Measurements from ENCODE around the gene HS3ST2. TPM values are rescaled to one million over a fixed set of nuclear protein-coding genes. Genes with fewer than 3 reads are reported as not detected.

Gene HS3ST2
- total and polyA plus RNA-seq, 2 experiments from 2014 or later: 1.4 to 3.2 TPM

DNA sequence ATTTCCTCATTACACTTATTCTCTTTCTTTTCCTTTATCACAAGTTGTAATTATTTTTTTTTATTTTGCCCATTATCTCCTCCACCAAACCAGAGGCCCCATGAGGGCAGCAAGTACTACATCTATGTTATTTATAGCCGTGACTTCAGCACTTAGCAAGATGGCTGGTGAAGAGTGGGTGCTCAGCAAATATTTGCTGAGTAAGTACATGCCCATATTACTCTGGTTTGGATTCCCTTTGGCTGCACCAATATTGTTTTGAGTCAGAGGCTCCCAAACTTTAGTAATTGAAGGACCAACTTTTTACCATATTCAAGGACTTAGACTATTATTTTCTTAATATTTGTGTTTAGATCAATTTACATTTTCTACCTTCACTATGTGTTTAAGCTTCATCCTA is 83.2 kb downstream of the HS3ST2 start (continued):
- no peak for TF ChIP-seq ZNF462 (CRISPR knock-in tag; IDR thresholded peaks at IDR 0.05)
- no peak for TF ChIP-seq CTCF (conservative IDR thresholded peaks at IDR 0.05; ENCODE audit: low read depth in 2 of 2)

DNA sequence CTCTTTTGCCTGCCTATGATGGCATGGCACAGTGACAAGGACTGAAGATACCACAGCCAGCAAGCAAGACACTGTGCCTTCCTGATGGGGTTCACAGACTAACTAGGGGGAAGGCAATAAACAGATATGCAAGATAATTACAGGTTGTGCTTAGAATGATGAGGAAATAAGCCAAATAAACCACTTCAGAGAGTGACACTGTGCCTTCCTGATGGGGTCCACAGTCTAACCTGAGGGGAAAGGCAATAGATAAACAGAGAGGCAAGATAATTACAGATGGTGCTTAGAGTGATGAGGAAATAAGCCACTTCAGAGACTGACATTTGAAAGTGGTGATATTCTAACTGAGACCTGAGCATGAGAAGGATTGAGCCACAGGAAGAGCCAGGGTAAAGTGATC is 84.2 kb downstream of the HS3ST2 start:
- Mint-ChIP-seq H3K4me3 (no peak overlapping the region), H3K9me3 (no peaks in the 10 kb centered on the region), H3K27me3 (ENCODE audit: insufficient read depth, low read depth, poor library complexity) (peaks cover 3% of the 10 kb centered on the region), H3K36me3 (ENCODE audit: low read depth) (no peaks in the 10 kb centered on the region), H3K27ac (no peak overlapping the region), H3K4me1 (no peaks in the 10 kb centered on the region; the same call in 2 of the 3 replicates)
- Histone ChIP-seq H3K9me2 (ENCODE audit: insufficient read depth) (no peaks in the 10 kb centered on the region), H3K27me3 (ENCODE audit: insufficient read depth) (no peaks in the 10 kb centered on the region), H3K4me3 (no peak overlapping the region), H3K4me1 (ENCODE audit: insufficient read depth) (no peaks in the 10 kb centered on the region), H3K4me2 (no peak overlapping the region), H2AFZ (0 out of 2 replicates have a peak overlapping the region, but pooled peaks have one; percentile 12), H4K20me1 (replicated peaks; ENCODE audit: insufficient read depth) (no peaks in the 10 kb centered on the region), H3F3A (replicated peaks; ENCODE audit: low read depth) (no peaks in the 10 kb centered on the region), H3K79me2 (replicated peaks; ENCODE audit: insufficient read depth) (no peaks in the 10 kb centered on the region), H3K27ac (ENCODE audit: low read depth) (no peak overlapping the region), H3K36me3 (ENCODE audit: insufficient read depth) (no peaks in the 10 kb centered on the region)
- ATAC-seq (no peak), DNase-seq (ENCODE audit: low spot score) (no peak)
- TF ChIP-seq EZH2phosphoT487 (IDR thresholded peaks at IDR 0.05; ENCODE audit: unreplicated experiment) (no peak), EZH2 (IDR thresholded peaks at IDR 0.05; ENCODE audit: low read depth, unreplicated experiment) (no peak), ZNF114 (CRISPR knock-in tag; IDR thresholded peaks at IDR 0.05) (no peak), JUNB (IDR thresholded peaks at IDR 0.05; ENCODE audit: unreplicated experiment) (no peak)

Data from GM23338 (cell line).